CD4-positive, alpha-beta T cell treated with Interleukin-10 for 1 hour (primary cell): Measurements from ENCODE around the gene KCTD1.
"Not testable (repeated sequence)": the region's sequence is repeated elsewhere in the genome, so short reads cannot be mapped to it uniquely, and the experiment has no call there.

ENCODE experiments used
- DNase-seq: peaks from one replicate; pipeline ENCODE4 v3.0.0-alpha.2; 2020

The KCTD1 gene

DNA sequence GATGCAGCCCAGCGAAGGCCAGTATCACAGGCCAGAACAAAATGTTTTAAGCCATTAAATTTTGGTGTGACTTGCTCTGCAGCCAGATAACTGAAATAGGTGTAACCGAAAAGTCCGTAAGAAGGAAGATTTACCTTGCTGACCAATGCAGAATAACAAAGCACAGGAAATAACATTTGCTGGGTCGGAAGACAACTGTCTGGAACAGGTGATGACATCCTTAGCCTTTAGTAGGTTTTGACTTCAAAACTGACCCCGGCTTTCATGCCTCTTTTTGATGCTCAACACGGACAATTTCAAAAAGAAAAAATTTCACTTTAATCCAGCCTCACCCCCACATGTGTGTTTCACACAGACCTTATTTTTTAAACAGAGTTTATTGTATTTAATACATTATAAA is 93.7 kb downstream of the KCTD1 start:
- no peak for DNase-seq

DNA sequence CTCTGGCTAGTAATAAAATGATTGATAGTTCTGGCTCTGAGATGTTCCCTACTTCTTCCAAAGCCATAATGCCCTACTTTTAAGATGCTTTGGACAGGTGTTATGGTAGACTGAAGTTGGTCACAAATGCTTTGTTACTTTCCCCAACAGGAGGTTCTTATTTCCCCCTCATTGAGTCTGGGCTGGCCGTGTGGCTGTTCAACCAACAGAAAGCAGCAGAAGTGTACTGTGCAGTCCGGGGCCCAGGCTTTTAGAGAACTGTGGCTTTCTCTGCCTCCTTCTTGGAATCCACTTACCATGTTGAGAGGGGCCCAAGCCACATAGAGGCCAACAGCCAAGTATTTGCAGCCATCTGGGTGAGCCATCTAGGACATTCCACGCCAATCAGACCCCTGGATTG is 94.2 kb downstream of the KCTD1 start:
- no peak for DNase-seq

DNA sequence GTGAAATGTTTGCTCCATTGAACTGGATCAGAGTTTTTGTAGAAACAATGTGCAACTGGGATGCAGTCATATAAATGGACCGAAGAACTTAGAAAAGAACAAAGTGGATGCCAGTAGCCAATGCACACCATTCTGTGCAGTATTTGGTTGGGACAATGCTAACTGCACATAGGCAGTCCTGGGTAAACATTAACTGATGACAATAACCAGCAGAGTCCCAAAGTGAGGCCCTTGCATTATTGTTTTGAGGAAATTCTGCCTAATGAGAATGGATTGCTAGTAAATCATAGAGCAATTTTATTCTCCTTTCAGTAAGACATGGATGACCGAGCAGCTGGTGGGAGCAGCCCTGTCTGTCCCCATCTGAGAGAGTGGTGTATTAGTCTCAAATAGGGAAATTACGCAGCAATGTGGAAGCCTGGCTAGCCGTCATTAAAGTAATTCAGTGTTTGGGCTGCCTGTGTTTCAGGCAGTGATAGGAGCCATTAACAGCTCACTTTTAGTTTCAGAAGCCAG is 94.9 kb downstream of the KCTD1 start:
- no peak for DNase-seq

DNA sequence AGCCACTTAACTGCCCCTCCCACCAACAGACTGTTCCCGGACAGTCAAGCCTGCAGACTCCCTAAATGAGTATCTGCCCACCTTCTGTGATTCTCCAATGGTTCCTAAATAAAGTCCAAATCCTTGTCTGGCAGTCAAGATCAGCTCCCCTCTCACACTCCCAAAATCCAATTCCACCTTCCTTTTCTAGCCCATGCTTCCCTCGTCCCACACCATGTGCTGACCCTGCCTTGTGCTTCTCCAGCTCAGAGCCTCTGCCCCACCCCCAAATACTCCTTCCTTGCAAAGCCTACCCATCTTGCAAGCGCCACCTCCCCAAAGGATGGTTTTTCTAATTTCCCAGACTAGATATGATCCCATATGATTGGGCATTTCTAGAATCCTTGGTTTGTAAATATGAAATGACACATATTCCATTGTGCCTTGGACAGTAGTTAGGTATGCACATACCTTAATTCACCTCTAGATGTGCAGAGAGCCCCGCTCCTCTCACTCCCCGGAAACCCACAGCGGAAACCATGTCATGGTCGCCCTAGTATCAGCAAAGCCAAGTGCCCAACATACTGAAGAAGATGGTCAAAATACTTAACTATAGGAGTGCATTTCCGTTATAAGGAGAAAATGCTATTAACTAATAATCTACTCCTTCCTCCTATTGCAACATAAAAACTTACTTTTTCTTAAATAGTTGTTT is 97.2 kb downstream of the KCTD1 start:
- DNase-seq: no peak

DNA sequence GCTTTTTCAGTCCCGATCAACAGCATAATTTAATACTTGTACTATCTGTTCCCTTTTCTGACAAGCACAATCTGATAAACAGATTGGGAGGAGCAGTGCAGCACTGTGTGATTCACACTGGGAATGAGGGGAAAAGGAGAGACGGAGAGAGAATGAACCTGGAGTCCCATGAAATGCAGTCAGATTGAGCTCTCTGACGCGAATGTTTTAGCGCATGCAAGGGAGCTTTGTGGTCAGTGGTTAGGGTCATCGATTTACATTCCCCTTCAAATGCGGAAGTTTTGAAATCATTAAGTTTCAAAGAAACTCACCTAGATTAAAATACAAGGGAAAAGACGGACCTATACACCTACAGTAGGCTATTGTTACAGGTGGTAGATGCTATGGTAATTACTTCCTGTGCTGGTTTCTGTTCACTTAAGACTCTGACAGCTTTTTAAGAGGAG is 99.6 kb downstream of the KCTD1 start:
- no peak for DNase-seq

DNA sequence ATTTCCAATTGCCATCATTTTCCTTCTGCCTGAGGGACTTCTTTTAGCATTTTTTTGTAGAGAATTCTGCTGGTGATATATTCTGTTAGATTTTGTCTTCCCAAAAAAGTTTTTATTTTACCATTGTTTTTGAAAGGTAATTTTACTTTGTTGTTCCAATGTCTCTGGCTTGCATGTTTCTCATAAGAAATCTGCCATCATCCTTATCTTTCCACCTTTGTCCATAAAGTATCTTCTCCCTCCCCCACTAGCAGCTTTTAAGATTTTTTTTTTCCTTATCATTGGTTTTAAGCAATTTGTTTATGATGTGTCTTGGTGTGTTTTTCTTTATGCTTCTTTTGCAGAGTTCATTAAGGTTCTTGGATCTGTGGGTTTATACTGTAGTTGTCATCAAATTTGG is 104.5 kb downstream of the KCTD1 start:
- no peak for DNase-seq

DNA sequence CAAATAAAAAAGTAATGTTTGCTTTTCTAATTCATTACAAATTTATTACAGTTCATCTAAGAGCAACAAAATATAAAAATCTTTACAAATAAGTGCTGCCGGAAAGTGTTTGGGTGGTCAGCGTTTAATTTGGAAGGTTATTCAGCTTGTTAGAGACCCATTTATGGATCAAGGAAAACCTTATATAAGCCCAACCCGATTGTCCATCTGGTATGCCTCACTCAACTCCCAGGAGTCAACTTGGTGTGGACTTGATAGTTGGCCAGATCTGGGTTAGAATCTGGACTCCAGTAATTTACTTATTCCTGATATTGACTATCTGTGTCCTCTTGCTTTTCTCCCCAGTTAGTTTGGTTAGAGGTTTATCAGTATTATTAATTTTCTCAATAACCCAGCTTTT is 106.2 kb downstream of the KCTD1 start:
- DNase-seq: no peak

DNA sequence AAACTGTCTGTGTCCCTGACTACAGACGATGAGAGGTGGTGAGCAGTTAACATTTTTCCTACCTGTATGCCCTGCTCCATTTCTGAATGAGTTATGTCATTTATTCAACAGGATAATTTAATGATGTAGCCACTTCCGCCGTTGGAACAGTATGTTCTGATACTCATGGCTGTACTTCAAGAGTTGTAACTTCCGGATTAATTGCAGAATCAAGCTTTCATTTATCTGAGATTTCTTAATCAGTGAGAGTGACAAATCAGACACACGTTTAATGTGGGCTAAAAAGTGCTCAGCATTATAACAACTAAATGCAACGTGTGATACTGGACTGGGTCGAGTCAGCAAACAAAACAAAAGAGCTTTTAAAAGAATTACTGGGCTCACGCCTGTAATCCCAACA is 107.7 kb downstream of the KCTD1 start:
- no peak for DNase-seq

DNA sequence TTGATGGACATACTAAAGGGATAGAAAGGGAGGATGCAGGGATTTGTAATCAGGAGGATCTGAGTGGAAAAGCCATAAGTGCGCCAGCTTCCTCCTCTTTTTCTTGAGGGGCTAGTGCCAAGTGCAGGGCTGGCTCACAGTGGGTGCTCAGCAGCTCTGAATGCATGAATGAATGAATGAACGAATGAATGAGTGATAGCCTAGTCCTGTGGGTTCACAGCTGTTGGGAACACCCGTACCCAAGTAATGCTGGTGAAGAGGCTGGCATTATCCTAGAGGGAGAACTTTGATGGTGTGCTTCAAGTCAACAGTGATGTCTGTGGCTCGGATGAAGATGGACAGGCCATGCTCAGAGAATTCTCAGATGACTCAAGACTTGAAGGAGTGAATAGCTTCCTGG is 108.8 kb downstream of the KCTD1 start:
- no peak for DNase-seq

DNA sequence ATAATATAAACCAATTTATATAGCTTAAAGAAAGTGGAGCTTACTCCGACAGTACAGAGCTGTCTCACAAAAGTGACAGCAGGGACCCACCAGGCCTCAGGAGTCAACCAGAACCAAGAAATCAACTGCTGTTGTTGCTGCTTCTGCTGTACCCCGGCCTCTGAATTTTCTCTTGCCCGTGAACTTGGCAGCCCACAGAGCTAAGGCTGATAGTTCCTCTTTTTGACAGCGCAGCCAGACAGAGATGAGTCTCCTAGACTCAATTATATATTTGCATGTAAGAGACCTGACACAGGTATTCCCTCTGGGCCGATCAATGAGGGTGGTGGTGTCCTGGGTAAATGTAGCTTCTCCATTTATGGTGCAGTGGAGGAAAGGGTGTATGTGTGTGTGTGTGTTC is 109.4 kb downstream of the KCTD1 start:
- no peak for DNase-seq

DNA sequence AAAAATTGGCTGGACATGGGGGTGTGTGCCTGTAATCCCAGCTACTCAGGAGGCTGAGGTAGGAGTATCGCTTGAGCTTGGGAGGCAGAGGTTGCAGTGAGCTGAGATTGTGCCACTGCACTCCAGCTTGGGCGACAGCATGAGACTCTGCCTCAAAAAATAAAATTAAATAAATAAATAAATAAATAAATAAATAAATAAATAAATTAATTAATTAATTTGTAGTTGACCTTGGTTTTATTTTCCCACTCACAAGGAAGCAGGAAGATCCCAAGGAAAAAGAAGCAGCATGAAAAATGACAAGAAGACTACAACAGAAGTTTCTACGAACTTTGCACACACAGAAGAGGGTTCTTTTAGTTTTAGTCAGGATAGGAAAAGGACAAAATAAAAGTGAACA is 110.7 kb downstream of the KCTD1 start:
- not testable (repeated sequence) for DNase-seq

DNA sequence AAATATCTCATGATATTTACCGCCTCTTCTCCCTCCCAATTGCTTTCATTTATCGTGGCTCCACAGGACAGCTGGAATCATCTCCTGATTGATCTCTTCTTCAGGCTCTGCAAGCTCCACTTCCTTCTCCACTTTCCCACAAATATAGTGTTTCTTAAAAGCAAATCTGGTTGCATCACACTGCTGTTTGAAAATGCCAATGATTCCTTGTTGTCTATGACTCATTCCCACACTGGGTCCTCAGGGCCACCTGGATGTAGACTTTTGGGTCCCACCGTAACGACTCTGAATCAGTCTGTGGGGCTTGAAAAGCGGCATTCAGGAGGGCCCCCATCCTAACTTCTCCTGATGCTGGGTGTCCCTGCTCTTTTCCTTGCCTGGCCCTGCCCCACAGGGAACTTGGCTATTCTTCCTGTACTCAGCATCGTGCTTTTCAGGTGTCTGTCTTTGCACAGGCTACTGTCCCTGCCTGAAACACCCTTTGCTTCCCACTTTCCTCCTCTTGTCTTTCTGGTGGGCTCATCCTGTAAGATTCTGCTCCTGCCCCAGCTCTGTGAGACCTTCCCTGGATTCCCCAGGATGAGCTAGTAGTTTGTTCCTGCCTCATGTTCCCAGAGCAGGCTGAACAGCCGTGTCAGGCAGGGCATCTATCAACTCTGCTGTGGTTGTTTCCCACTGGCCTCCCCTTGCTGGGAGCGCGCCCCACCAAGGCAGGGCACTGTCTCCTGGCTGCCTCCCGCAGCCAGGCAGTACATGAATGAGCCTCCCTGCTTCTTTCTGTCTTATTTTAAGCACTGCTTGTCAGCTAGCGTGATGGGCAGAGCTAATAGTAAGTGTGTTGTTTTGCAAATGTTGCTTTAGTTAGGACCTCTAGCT is 111.9 kb downstream of the KCTD1 start:
- no peak for DNase-seq

DNA sequence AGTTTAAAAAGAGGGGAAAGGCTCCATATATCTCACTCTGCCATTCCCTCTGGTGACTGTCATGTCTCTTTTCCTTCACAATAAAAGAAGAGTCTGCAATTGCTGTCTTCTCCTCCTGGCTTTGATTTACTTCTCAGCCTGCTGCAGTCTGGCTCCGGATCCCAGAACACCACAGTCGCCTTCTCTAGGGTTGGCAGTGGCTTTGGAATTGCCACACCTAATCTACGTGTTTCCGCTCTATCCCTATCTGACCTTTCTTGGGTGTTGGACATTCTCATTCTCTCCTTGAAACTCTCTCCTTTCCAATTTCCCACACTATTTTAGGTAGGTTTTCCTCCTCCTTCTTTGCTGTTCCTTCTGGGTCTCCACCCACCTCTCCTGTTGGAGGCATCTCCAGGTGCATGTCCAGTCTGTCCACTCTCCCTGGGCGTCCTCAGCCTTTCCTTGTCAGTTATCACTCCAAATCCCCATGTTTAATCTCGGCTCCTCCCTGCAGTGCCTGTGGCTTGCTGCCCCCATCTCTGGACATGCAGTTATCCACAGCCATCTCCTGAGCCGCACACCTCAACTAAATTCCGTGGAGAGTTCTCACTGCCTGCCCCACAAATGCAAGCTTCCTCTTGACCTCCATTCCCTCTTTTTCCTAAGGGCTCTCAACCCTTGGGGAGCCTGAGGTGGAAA is 112.8 kb downstream of the KCTD1 start:
- no peak for DNase-seq

DNA sequence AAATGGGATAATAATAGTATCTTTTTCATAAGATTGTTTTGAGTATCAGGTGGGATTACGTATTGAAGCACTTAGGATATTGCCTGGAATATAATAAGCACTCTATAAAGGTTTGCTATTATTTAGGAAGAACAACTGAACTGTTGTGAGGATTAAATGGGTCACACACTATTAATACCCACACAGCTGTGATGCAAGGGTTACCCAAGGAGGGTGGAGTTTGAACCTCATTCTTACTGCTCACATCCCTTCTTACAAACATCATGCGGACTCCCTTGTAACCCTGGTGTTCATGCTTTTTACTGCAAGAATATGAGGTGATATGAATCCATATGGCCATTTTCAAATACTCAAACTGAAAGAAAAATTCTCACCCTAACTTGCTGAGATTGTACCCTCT is 113.5 kb downstream of the KCTD1 start:
- DNase-seq: no peak

DNA sequence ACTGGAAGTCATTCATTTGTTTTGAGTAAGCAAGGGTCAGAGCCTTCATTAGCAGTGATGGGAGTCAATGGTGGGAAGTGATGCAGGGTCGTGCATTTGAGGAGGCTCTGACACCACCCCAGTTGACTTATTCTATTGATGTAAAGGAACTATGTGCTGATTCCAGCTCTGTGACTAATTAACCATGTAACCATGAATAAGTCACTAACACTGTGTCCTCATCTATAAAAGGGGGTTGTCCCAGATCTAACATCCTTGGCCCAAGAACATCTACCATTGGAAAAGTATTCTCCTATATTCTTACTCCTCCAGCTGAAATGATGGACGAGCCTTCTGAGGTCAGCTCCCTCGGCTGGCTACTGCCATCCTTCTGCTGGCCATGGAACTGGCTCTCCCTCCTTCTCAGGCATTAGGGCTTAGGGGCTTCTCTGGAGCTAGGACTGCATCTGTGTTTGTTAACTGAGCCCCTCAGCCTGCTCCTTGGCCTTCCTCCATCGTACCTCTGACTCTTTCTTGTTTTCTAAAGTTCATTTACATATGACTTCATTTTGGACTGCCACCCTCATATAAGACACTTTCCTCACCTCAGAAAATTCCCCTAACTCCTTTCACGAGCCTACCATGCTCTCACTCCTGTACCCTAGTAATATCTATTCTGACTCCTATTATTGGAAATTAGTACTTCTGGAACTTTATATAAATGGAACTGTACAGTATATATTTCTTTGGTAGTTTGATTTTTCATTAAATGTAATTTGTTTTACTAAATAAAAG is 115.5 kb downstream of the KCTD1 start:
- DNase-seq: no peak

DNA sequence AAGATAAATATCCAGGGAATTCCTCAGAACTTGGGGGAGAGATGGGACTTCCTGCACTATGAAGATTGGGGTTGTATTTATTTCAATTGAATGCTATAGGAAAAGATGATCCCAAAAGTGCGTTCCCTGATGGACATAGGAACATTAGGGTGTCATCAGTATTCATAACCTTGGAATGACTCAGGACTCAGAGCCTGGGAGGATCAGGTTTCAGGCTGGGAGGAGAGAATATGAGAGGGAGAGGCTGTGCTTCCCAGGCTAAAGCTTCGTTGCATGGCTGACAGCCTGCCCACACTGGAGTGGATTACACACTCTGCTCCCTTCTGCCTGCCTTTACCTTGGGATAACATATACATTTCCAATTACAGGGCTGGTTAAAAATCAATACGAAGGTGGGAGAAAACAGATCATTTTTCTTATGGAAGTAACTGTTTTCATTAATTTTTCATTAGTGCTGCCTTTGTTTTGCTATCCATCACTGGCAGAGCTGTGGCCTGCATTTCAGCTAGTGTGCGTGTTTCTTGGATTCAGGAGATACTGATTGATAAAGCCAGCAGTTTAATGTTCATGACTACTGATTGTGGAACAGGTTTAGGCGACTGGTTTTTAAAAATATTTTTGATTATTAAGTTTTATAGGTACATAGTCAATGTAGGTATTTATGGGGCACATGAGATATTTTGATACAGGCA is 118.7 kb downstream of the KCTD1 start:
- no peak for DNase-seq

DNA sequence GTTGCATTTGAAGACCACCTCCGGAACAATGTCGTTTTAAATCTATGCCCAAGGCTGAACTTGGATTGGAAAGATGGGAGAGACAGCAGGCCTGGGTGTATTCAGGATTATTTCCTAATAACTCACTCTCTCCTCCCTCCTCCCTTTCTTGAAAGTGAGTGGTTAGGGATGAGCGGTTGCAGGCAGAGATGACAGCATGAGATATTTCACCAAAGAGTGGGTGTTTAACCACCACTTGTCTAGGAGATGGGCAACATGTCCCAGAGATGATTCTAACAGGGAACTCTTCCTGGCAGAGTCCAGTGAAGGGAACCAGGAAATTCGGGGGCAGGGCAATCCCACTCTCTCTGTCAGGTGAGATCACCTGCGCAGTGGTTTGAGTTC is 123.2 kb downstream of the KCTD1 start:
- no peak for DNase-seq

DNA sequence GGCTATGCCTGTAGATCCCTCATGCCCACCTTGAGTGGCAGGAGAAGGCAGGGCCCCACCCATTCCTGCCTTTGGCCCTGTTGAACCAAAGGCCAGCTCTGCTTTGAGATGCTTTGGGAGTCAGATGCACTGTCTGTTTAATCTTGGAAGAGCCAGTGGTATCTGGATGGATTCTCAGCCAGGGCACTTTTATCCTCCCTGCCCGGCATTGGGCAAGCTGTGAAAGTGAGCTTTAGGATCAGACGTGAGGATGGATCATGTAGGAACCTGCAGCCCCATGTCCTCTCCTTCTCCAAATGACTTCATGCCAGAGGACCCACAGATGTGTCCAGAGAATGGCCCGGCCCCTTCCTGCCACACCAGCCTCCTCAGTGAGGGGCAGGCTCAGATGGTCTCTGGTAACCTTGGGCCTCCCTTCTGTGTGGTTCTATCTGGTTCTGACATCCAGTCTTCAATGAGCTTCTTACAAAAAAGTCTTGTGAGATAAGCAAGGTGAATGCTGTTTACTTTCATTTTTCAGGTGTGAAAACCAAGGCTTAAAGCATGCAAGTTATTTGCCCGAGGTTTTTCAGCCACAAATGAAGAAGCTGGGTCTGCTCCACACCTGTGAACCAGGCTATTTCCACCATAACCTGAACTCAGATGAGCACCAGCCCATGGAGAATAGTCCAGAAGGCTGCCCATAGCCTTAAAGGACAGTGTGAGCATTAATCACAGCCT is 123.8 kb downstream of the KCTD1 start:
- no peak for DNase-seq

DNA sequence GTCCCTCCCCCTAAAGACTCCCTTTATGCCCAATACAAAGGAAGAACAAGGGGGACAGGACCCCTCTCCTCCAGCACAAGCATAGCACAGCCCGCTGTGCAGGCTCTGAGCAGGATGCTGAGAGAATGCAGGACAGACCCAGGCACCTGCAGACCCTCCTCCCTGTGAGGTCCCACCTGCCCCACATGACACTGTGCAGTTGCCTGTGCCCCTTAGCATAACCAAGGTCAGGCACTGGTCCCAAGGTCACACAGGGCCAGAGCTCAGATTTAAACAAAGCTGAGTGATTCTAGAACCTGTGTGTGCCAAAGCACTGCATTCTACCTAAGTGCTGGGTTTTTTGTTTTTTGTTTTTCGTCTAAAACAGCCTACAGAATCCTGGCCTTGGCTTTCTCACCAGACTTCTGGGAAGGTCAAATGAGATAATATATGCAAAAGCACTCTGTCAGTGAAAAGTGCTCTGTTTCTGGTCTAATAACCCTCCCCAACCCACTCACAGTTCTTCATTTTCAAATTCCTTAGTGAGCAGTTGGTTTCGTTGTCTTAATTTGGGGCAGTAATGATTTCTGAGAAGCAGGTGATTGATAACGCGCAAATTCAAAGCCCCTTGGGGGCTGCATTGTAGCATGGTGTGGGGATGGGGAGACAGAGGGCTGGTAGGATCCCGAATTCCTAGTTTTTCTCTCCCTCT is 125.7 kb downstream of the KCTD1 start:
- DNase-seq: no peak

DNA sequence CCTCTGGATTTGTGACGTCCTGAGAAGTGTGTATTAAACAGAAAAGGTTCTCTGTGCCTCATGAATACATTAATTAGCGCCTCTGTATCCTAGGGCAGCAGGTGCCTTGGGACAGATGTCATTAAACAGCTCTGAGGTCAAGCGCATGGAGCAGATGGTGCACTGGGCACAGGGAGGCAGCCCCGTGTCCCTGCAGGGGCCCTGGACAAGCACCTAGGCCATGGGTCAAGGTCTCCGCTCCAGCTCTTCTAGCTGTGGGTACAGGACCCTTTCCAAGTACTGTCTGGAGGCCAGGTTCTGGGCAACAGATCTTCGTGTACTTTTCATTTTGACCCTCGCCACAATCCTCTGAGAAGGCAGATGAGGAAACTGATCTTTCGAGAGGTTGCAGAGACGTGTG is 126.4 kb downstream of the KCTD1 start:
- no peak for DNase-seq

DNA sequence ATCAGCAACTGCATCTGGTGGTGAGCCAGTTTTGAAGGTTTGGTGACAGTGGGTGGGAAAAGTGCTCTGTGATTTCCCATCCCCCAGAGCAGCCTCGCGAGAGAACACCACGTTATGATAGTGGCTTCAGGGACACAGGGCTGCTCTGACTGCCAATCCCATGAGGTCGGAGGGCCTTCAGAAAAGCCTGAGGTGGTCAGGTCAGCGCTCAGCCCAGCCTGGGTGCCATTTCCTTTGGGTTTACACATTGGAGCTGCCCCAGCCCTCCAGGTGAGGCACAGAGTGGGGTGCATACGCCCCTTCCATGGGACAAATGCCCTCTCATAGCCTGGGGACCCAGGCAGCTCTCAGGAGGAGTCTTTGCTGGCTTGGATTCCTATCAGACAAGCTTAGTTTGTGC is 126.8 kb downstream of the KCTD1 start:
- DNase-seq: no peak
